GM23338 (cell line): Measurements from ENCODE around the gene BAIAP2. TPM values are rescaled to one million over a fixed set of nuclear protein-coding genes. Genes with fewer than 3 reads are reported as not detected.

Experiments used
- ATAC-seq: fragments of 200-7000 bp; cut with Tn5 transposase; 3 replicates; pipeline ENCODE4 v1.9.1; 2020
- DNase-seq: peaks from one replicate; pipeline ENCODE4 v3.0.0-alpha.2; 2015; ENCODE audit warnings: low spot score
- H2AFZ ChIP-seq: fragments of 200-600 bp; sonication (generic); 2 replicates; pipeline ENCODE4 v1.8.0; 2016; ENCODE audit warnings: antibody characterized with exemption, mild to moderate bottlenecking, moderate library complexity
- H3F3A ChIP-seq: fragments of 200-600 bp; sonication (generic); replicated peaks from 2 replicates; pipeline ENCODE4 v1.8.0; 2017; ENCODE audit warnings: antibody characterized with exemption, mixed run types, low read depth
- H3K27ac ChIP-seq: fragments of 200-600 bp; sonication (generic); 2 replicates; pipeline ENCODE4 v1.6.1; 2016; ENCODE audit warnings: low read depth
- H3K27me3 ChIP-seq: fragments of 200-600 bp; sonication (generic); 2 replicates; pipeline ENCODE4 v1.8.0; 2016; ENCODE audit warnings: mild to moderate bottlenecking, mixed run types, moderate library complexity; ENCODE audit not compliant: insufficient read depth
- H3K36me3 ChIP-seq: fragments of 200-600 bp; sonication (generic); 2 replicates; pipeline ENCODE4 v1.8.0; 2016; ENCODE audit warnings: mild to moderate bottlenecking; ENCODE audit not compliant: insufficient read depth
- H3K4me1 ChIP-seq: fragments of 200-600 bp; sonication (generic); 2 replicates; pipeline ENCODE4 v1.8.0; 2016; ENCODE audit warnings: mild to moderate bottlenecking, moderate library complexity; ENCODE audit not compliant: insufficient read depth
- H3K4me2 ChIP-seq: fragments of 200-600 bp; sonication (generic); 2 replicates; pipeline ENCODE4 v1.7.1; 2017; ENCODE audit warnings: mixed run types
- H3K4me3 ChIP-seq: fragments of 200-600 bp; sonication (generic); 2 replicates; pipeline ENCODE4 v1.6.1; 2016; ENCODE audit warnings: mixed run types
- H3K79me2 ChIP-seq: fragments of 200-600 bp; sonication (generic); replicated peaks from 2 replicates; pipeline ENCODE4 v1.8.0; 2017; ENCODE audit warnings: mild to moderate bottlenecking; ENCODE audit not compliant: insufficient read depth
- H3K9me2 ChIP-seq: fragments of 200-600 bp; sonication (generic); 2 replicates; pipeline ENCODE4 v1.8.0; 2017; ENCODE audit not compliant: insufficient read depth
- H4K20me1 ChIP-seq: fragments of 200-600 bp; sonication (generic); replicated peaks from 2 replicates; pipeline ENCODE4 v1.8.0; 2017; ENCODE audit warnings: mild to moderate bottlenecking; ENCODE audit not compliant: insufficient read depth
- H3K27ac Mint-ChIP-seq: 2 replicates; pipeline ENCODE4 v1.8.0; 2020; ENCODE audit warnings: inconsistent platforms, mild to moderate bottlenecking, moderate library complexity, mixed read lengths
- H3K27me3 Mint-ChIP-seq: 3 replicates; pipeline ENCODE4 v1.8.0; 2022; ENCODE audit warnings: low read depth, mild to moderate bottlenecking, moderate library complexity, mixed read lengths, inconsistent platforms; ENCODE audit not compliant: insufficient read depth, poor library complexity
- H3K36me3 Mint-ChIP-seq: 3 replicates; pipeline ENCODE4 v1.8.0; 2021; ENCODE audit warnings: low read depth, mild to moderate bottlenecking, inconsistent platforms, moderate library complexity, mixed read lengths
- H3K4me1 Mint-ChIP-seq: 3 replicates; pipeline ENCODE4 v1.8.0; 2020; ENCODE audit warnings: mild to moderate bottlenecking, inconsistent platforms, mixed read lengths
- H3K4me3 Mint-ChIP-seq: 3 replicates; pipeline ENCODE4 v1.8.0; 2021; ENCODE audit warnings: moderate library complexity, mild to moderate bottlenecking, inconsistent platforms, mixed read lengths
- H3K9me3 Mint-ChIP-seq: 3 replicates; pipeline ENCODE4 v1.8.0; 2020; ENCODE audit warnings: moderate library complexity, mild to moderate bottlenecking, inconsistent platforms, mixed read lengths
- CREB1 ChIP-seq: fragments of 250-450 bp; sonication (Bioruptor Pico); IDR thresholded peaks from 2 replicates; pipeline ENCODE4 v1.5.0; 2020; ENCODE audit warnings: low read depth, mild to moderate bottlenecking, moderate library complexity
- EZH2 ChIP-seq: fragments of 200-600 bp; sonication (generic); IDR thresholded peaks from one replicate; pipeline ENCODE4 v1.8.0; 2017; ENCODE audit warnings: antibody characterized with exemption, mild to moderate bottlenecking, low read depth; ENCODE audit not compliant: unreplicated experiment
- JUNB ChIP-seq: IDR thresholded peaks from one replicate; pipeline ENCODE4 v1.6.1; 2016; ENCODE audit warnings: antibody characterized with exemption; ENCODE audit not compliant: unreplicated experiment
- POLR2AphosphoS5 ChIP-seq: IDR thresholded peaks from 2 replicates; pipeline ENCODE4 v1.6.1; 2016; ENCODE audit warnings: antibody characterized with exemption, low read depth
- STAT1 ChIP-seq: IDR thresholded peaks from one replicate; pipeline ENCODE4 v1.6.1; 2016; ENCODE audit warnings: antibody characterized with exemption; ENCODE audit not compliant: unreplicated experiment
- ZNF114 ChIP-seq: fragments of 250-450 bp; sonication (Bioruptor Pico); IDR thresholded peaks from 2 replicates; pipeline ENCODE4 v1.5.0; 2020; ENCODE audit warnings: mild to moderate bottlenecking, moderate library complexity
- ZNF331 ChIP-seq: fragments of 250-450 bp; sonication (Bioruptor Pico); IDR thresholded peaks from 2 replicates; pipeline ENCODE4 v1.5.0; 2020; ENCODE audit warnings: low read depth, mild to moderate bottlenecking, moderate library complexity
- polyA plus RNA-seq: library from polyadenylated mRNA; unstranded; fragments of >200 nt; fragmentation: Nextera tagmentation; extraction: Ambion mirVana; gene quantifications from 2 replicates; pipeline ENCODE4 v1.2.1, GENCODE V29; 2016
- total RNA-seq: library from RNA; depleted of rRNA; stranded (reverse); fragments of >200 nt; shearing (Covaris generic); gene quantifications from 2 replicates; pipeline ENCODE4 v1.2.3, GENCODE V29; 2014
- TF ChIP-seq, protein P1 (sequence below): IDR thresholded peaks from one replicate; pipeline ENCODE4 v1.6.1; 2018; ENCODE audit warnings: antibody characterized with exemption; ENCODE audit not compliant: unreplicated experiment
- TF ChIP-seq, protein P2 (sequence below), 2 experiments: fragments of 200-600 bp in 1 of 2; sonication (generic) in 1 of 2; conservative IDR thresholded peaks; 2 replicates each; pipeline versions ENCODE4 v1.5.1 to v1.6.1; 2016 to 2017; ENCODE audit warnings: antibody characterized with exemption in 2 of 2, low read depth in 2 of 2, mild to moderate bottlenecking in 2 of 2, moderate library complexity in 1 of 2

BAIAP2 gene
- total and polyA plus RNA-seq, 2 experiments from 2014 or later: 21.7 to 22.7 TPM

DNA sequence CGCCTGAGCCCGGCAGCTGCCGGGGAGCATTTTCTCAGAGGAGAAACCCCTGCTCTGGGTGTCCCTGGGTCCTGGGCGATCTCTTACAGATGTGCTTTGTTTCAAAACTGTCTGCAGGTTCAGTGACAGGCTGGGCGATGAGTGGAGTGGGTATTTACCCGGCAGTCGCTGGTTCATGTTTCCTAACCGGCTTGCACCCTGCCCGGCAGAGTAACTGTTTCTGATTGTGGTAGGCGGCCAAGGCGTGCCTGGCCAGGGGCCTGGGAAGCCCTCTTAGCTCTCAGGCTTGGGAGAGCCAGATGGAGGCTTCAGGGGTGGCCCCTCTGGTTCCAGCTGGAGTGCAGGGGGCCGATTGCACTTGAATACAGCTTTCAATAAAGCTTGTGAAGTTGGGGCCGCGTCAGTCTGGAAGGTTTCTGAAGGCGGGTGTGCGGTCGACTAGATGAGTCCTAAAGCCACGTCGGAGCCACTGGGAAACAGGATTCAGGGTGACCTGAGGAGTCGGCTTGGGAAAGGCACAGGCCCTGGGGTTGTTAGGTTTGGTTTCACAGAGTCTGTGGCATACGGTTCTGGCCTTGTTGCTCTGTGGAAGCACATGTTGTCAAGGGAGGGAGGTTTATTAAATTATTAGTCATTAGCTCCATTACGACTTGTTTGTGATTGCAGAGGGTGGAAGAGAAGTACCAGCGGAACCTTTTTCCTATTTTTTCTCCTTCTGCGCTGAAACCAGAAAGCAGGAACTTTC, 1.4 kb downstream of the BAIAP2 start:
- Histone ChIP-seq H3F3A (peaks cover 4% of the 10 kb centered on the region; the same call in 1 of the 2 replicates), H3K27ac (no peak overlapping the region), H3K4me1 (peaks cover 17% of the 10 kb centered on the region; the same call in 1 of the 2 replicates), H3K4me3 (peak overlapping the region; percentile 66), H3K9me2 (no peaks in the 10 kb centered on the region), H3K27me3 (peaks cover 7% of the 10 kb centered on the region; the same call in 1 of the 2 replicates), H3K4me2 (peak overlapping the region; percentile 89), H2AFZ (no peak overlapping the region), H4K20me1 (peaks cover 6% of the 10 kb centered on the region), H3K36me3 (no peaks in the 10 kb centered on the region), H3K79me2 (peaks cover 52% of the 10 kb centered on the region)
- Mint-ChIP-seq H3K9me3 (no peaks in the 10 kb centered on the region), H3K27me3 (peaks cover 25% of the 10 kb centered on the region), H3K36me3 (no peaks in the 10 kb centered on the region; the same call in 2 of the 3 replicates), H3K4me3 (peak overlapping the region; percentile 86), H3K27ac (no peak overlapping the region), H3K4me1 (peaks cover 41% of the 10 kb centered on the region)
- DNase-seq (no peak), ATAC-seq (no peak)
- no peak for TF ChIP-seq STAT1
- no peak for TF ChIP-seq POLR2AphosphoS5
- TF ChIP-seq, protein P1, sequence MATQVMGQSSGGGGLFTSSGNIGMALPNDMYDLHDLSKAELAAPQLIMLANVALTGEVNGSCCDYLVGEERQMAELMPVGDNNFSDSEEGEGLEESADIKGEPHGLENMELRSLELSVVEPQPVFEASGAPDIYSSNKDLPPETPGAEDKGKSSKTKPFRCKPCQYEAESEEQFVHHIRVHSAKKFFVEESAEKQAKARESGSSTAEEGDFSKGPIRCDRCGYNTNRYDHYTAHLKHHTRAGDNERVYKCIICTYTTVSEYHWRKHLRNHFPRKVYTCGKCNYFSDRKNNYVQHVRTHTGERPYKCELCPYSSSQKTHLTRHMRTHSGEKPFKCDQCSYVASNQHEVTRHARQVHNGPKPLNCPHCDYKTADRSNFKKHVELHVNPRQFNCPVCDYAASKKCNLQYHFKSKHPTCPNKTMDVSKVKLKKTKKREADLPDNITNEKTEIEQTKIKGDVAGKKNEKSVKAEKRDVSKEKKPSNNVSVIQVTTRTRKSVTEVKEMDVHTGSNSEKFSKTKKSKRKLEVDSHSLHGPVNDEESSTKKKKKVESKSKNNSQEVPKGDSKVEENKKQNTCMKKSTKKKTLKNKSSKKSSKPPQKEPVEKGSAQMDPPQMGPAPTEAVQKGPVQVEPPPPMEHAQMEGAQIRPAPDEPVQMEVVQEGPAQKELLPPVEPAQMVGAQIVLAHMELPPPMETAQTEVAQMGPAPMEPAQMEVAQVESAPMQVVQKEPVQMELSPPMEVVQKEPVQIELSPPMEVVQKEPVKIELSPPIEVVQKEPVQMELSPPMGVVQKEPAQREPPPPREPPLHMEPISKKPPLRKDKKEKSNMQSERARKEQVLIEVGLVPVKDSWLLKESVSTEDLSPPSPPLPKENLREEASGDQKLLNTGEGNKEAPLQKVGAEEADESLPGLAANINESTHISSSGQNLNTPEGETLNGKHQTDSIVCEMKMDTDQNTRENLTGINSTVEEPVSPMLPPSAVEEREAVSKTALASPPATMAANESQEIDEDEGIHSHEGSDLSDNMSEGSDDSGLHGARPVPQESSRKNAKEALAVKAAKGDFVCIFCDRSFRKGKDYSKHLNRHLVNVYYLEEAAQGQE: no peak
- TF ChIP-seq ZNF331 (CRISPR knock-in tag): no peak
- TF ChIP-seq CREB1 (CRISPR knock-in tag): no peak

DNA sequence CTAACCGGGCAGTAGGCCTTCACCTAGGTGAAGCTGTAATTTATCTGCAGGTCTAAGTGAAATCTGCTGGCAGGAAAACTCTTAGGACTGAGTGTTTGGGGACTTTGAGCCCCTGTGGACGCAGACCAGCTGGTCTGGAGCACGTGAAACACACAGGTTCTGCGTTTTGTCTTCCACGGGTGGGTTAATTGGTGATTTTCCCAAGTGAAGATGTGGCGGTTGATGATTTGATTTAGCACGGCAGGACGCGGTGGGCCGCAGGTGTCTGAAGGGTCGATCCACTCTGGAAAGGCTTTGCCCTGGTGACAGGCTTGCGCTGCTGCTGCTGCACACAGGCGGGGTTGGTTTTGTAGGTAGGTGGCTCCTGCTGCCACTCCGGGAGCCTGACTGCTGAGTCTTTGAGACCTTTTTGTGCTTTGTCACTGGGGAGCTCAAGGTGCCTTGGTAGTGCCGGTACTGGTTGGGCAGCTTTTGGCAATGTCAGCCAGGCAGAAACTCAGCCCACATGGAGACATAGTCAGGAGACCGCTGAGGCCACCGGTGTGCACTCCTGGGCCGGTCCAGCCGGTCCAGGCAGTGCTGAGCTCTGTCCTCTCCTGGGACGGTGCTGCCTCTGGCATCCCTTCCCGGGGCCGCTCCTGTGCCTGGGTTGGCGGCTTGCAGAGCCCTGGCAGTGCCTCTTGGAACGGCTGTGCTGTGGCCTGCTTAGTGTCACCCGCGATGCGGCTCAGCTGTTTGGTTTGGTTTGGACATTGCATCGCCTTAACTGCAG, 2.3 kb downstream of the BAIAP2 start:
- H2AFZ ChIP-seq: no peak overlapping the region
- peaks cover 12% of the 10 kb centered on the region for H4K20me1 ChIP-seq
- Mint-ChIP-seq H3K27ac (no peak overlapping the region), H3K4me1 (peaks cover 41% of the 10 kb centered on the region), H3K4me3 (peak overlapping the region; percentile 86; the same call in 2 of the 3 replicates), H3K9me3 (no peaks in the 10 kb centered on the region), H3K36me3 (no peaks in the 10 kb centered on the region; the same call in 2 of the 3 replicates), H3K27me3 (peaks cover 26% of the 10 kb centered on the region)
- H3K4me1 ChIP-seq: peaks cover 17% of the 10 kb centered on the region; the same call in 1 of the 2 replicates
- DNase-seq: no peak
- H3K9me2 ChIP-seq: no peaks in the 10 kb centered on the region
- H3K79me2 ChIP-seq: peaks cover 60% of the 10 kb centered on the region
- H3K36me3 ChIP-seq: no peaks in the 10 kb centered on the region
- H3K27me3 ChIP-seq: peaks cover 7% of the 10 kb centered on the region; the same call in 1 of the 2 replicates
- no peak overlapping the region for H3K4me3 ChIP-seq
- H3K4me2 ChIP-seq: no peak overlapping the region
- no peak for ATAC-seq
- no peak overlapping the region for H3K27ac ChIP-seq
- H3F3A ChIP-seq: peaks cover 4% of the 10 kb centered on the region; the same call in 1 of the 2 replicates
- no peak for TF ChIP-seq ZNF331 (CRISPR knock-in tag)
- TF ChIP-seq, protein P1: no peak
- TF ChIP-seq EZH2: no peak
- TF ChIP-seq, protein P2, sequence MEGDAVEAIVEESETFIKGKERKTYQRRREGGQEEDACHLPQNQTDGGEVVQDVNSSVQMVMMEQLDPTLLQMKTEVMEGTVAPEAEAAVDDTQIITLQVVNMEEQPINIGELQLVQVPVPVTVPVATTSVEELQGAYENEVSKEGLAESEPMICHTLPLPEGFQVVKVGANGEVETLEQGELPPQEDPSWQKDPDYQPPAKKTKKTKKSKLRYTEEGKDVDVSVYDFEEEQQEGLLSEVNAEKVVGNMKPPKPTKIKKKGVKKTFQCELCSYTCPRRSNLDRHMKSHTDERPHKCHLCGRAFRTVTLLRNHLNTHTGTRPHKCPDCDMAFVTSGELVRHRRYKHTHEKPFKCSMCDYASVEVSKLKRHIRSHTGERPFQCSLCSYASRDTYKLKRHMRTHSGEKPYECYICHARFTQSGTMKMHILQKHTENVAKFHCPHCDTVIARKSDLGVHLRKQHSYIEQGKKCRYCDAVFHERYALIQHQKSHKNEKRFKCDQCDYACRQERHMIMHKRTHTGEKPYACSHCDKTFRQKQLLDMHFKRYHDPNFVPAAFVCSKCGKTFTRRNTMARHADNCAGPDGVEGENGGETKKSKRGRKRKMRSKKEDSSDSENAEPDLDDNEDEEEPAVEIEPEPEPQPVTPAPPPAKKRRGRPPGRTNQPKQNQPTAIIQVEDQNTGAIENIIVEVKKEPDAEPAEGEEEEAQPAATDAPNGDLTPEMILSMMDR (conservative IDR thresholded peaks at IDR 0.05; ENCODE audit: low read depth in 2 of 2): no peak
- no peak for TF ChIP-seq JUNB
- TF ChIP-seq ZNF114 (CRISPR knock-in tag): no peak
